K562 (cell line): ENCODE results near the gene CMSS1. TPM values are rescaled to one million over a fixed set of nuclear protein-coding genes. Genes with fewer than 3 reads are reported as not detected.

Experiments used
- CEBPG ChIP-seq, 3 experiments: fragments of 200-800 bp in 1 of 3; sonication (Bioruptor generic) in 1 of 3; sonication (generic) in 1 of 3; formaldehyde crosslinking in 1 of 3; IDR thresholded peaks in 2 of 3; conservative IDR thresholded peaks in 1 of 3; 2 replicates each; pipeline versions ENCODE4 v1.6.1 to v1.8.0; 2016 to 2022; ENCODE audit warnings: missing compliant biosample characterization in 2 of 3, missing genetic modification characterization in 2 of 3, mild to moderate bottlenecking in 1 of 3, missing genetic modification reagents in 1 of 3
- CGGBP1 ChIP-seq: fragments of 250-450 bp; sonication (Bioruptor Pico); IDR thresholded peaks from 2 replicates; pipeline ENCODE4 v1.9.0; 2021; ENCODE audit warnings: mild to moderate bottlenecking
- CUX1 ChIP-seq: fragments of 200-800 bp; sonication (Bioruptor generic); IDR thresholded peaks from 2 replicates; pipeline ENCODE4 v1.6.1; 2016; ENCODE audit warnings: missing genetic modification characterization, missing compliant biosample characterization
- E2F3 ChIP-seq: fragments of 250-450 bp; sonication (Bioruptor Pico); IDR thresholded peaks from 2 replicates; pipeline ENCODE4 v1.4.0; 2020; ENCODE audit warnings: mild to moderate bottlenecking
- FOSL1 ChIP-seq: fragments of 200-800 bp; sonication (Bioruptor generic); conservative IDR thresholded peaks from 2 replicates; pipeline ENCODE4 v1.6.1; 2016; ENCODE audit warnings: missing genetic modification characterization, missing compliant biosample characterization
- HDAC8 ChIP-seq: fragments of 450-650 bp; IDR thresholded peaks from 2 replicates; pipeline ENCODE4 v1.6.1; 2016; ENCODE audit warnings: mild to moderate bottlenecking, missing genetic modification characterization, moderate library complexity, missing compliant biosample characterization
- ID3 ChIP-seq, 2 experiments: fragments of 250-450 bp in 1 of 2; fragments of 450-650 bp in 1 of 2; sonication (Bioruptor Pico) in 1 of 2; IDR thresholded peaks; 2 replicates each; pipeline versions ENCODE4 v1.6.1 to v1.8.0; 2016 to 2021; ENCODE audit warnings: mild to moderate bottlenecking in 2 of 2, moderate library complexity in 2 of 2, missing compliant biosample characterization in 1 of 2, missing genetic modification characterization in 1 of 2
- NR2C2 ChIP-seq, 2 experiments: fragments of 200-800 bp in 1 of 2; sonication (Bioruptor generic) in 1 of 2; sonication (generic) in 1 of 2; formaldehyde crosslinking in 1 of 2; IDR thresholded peaks; 2 replicates each; pipeline versions ENCODE4 v1.6.1 to v1.8.0; 2016 to 2022; ENCODE audit warnings: mild to moderate bottlenecking in 1 of 2, missing compliant biosample characterization in 1 of 2, missing genetic modification characterization in 1 of 2, missing genetic modification reagents in 1 of 2
- SMAD2 ChIP-seq: fragments of 150-350 bp; IDR thresholded peaks from 2 replicates; pipeline ENCODE4 v1.6.1; 2014; ENCODE audit warnings: low read depth, mild to moderate bottlenecking, low read length
- ZBTB11 ChIP-seq, 3 experiments: fragments of 200-800 bp in 1 of 3; fragments of 250-450 bp in 1 of 3; fragments of 450-650 bp in 1 of 3; sonication (Bioruptor Pico) in 1 of 3; sonication (Bioruptor generic) in 1 of 3; formaldehyde crosslinking in 1 of 3; IDR thresholded peaks; 2 replicates each; pipeline versions ENCODE4 v1.6.1 to v1.8.0; 2016 to 2022; ENCODE audit warnings: mild to moderate bottlenecking in 2 of 3, missing genetic modification characterization in 2 of 3, missing compliant biosample characterization in 1 of 3, moderate library complexity in 1 of 3
- ZNF551 ChIP-seq: fragments of 250-450 bp; sonication (Bioruptor Pico); IDR thresholded peaks from 2 replicates; pipeline ENCODE4 v1.5.0; 2021; ENCODE audit warnings: mild to moderate bottlenecking, moderate library complexity
- ZNF766 ChIP-seq: fragments of 200-800 bp; sonication (Bioruptor generic); conservative IDR thresholded peaks from 2 replicates; pipeline ENCODE4 v1.6.1; 2016; ENCODE audit warnings: missing genetic modification characterization, missing compliant biosample characterization
- polyA plus RNA-seq, 8 experiments: library from polyadenylated mRNA; depleted of rRNA in 4 of 8; stranded (reverse) in 5 of 8; unstranded in 3 of 8; fragments of >200 nt; fragmentation: Nextera tagmentation in 2 of 8; fragmentation: Illumina TruSeq in 1 of 8; extraction: Ambion mirVana in 2 of 8; extraction: Trizol in 1 of 8; gene quantifications; 2 replicates each; pipeline versions ENCODE4 v1.2.1 to v1.2.3, GENCODE V29; 2011 to 2014; ENCODE audit warnings: inconsistent platforms in 1 of 8, missing spikeins in 1 of 8
- total RNA-seq, 7 experiments: library from RNA; depleted of rRNA in 6 of 7; stranded (reverse); fragments of >200 nt in 6 of 7; fragmentation: Illumina TruSeq in 2 of 7; extraction: Trizol in 2 of 7; gene quantifications; 2 replicates each; pipeline versions ENCODE4 v1.2.1 to v1.2.3, GENCODE V29; 2011 to 2021; ENCODE audit warnings: low replicate concordance in 1 of 7
- TF ChIP-seq, protein P1 (sequence below), 3 experiments: fragments of 200-800 bp in 1 of 3; sonication (Bioruptor generic) in 1 of 3; sonication (generic) in 1 of 3; formaldehyde crosslinking in 1 of 3; IDR thresholded peaks; 2 replicates each; pipeline versions ENCODE4 v1.6.1 to v1.8.0; 2016 to 2022; ENCODE audit warnings: mild to moderate bottlenecking in 2 of 3, missing compliant biosample characterization in 2 of 3, missing genetic modification characterization in 2 of 3, missing genetic modification reagents in 1 of 3

Gene CMSS1
- total and polyA plus RNA-seq, 9 of the 15 experiments (the other 6 are each of a cell fraction or from before 2014, with no cell fraction given) = 46.9 to 109 (median 72.3) TPM

DNA sequence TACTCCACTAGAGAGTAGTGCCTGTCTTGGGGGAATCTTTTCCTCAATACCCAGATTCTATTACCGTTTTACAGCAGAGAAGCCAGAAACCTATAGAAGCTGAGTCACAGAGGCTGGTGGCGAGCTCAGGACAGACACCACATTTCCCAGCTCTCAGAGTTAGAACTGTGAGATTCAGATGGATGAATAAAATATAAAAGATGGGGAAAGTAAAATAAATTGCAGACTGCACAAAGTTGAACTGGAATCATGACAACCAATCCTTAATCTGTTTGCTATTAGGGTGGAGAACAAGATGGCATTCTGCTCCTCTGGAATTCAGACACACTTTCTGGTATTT is 40.5 kb upstream of the CMSS1 start (continued):
- TF ChIP-seq ZBTB11 (CRISPR knock-in tag; IDR thresholded peaks at IDR 0.05) (peak in 1 of 3 experiments; percentile 35; a peak in 1 of 6 replicates), FOSL1 (tag) (peak; percentile 65; the same call in 1 of the 2 replicates), CGGBP1 (CRISPR knock-in tag) (0 out of 2 replicates have a peak, but pooled peaks have one; percentile 58), ZNF551 (CRISPR knock-in tag) (peak; percentile 61; the same call in 1 of the 2 replicates), ZNF766 (CRISPR knock-in tag) (peak; percentile 77), CEBPG (CRISPR knock-in tag; IDR thresholded peaks at IDR 0.05) (no peak), CEBPG (tag; conservative IDR thresholded peaks at IDR 0.05 in 1 of 2, IDR thresholded peaks at IDR 0.05 in 1 of 2) (0 out of 4 replicates have a peak, but pooled peaks of 1 of the 2 experiments have one; percentile 36), HDAC8 (tag) (peak; percentile 94), SMAD2 (no peak), NR2C2 (CRISPR knock-in tag; IDR thresholded peaks at IDR 0.05) (no peak), NR2C2 (tag; IDR thresholded peaks at IDR 0.05) (peak; percentile 79), CUX1 (CRISPR knock-in tag) (0 out of 2 replicates have a peak, but pooled peaks have one; percentile 1), ID3 (CRISPR knock-in tag; IDR thresholded peaks at IDR 0.05) (no peak), ID3 (tag; IDR thresholded peaks at IDR 0.05) (no peak; the same call in 1 of the 2 replicates), E2F3 (CRISPR knock-in tag) (no peak)
- TF ChIP-seq, protein P1, sequence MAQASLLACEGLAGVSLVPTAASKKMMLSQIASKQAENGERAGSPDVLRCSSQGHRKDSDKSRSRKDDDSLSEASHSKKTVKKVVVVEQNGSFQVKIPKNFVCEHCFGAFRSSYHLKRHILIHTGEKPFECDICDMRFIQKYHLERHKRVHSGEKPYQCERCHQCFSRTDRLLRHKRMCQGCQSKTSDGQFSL (CRISPR knock-in tag; IDR thresholded peaks at IDR 0.05) = no peak
- TF ChIP-seq, protein P1 (tag; IDR thresholded peaks at IDR 0.05) = peak in 1 of 2 experiments; percentile 96; a peak in 2 of 4 replicates
